ENCODE measurements around the gene GPS1.

Gene GPS1

GRCh38 chr17:82059272-82060000 is 7.7 kb downstream of the GPS1 start:
- DNase-seq (ENCODE audit: low read depth, low spot score), result no peak
- H3K4me3 ChIP-seq (ENCODE audit: low read depth, low read length), result no peak overlapping the region
- in situ Hi-C loops (cut with HindIII; ENCODE audit: low sequenced_read_pairs), result no loop called here
- TF ChIP-seq CTCF (IDR thresholded peaks at IDR 0.05; ENCODE audit: low read depth, low read length), result no peak

- DNase-seq (ENCODE audit: low read depth, low spot score), result no peak
- no peak overlapping the region for H3K4me3 ChIP-seq (ENCODE audit: low read depth, low read length)
- TF ChIP-seq CTCF (IDR thresholded peaks at IDR 0.05; ENCODE audit: low read depth, low read length), result no peak
- in situ Hi-C loops (cut with HindIII; ENCODE audit: low sequenced_read_pairs), result no loop called here
These were observed 8.3 kb downstream of the GPS1 start for GRCh38 chr17:82060001-82060380.

GRCh38 chr17:82060614-82061013 is 8.9 kb downstream of the GPS1 start:
- TF ChIP-seq CTCF (IDR thresholded peaks at IDR 0.05; ENCODE audit: low read depth, low read length), result no peak
- in situ Hi-C loops (cut with HindIII; ENCODE audit: low sequenced_read_pairs), result no loop called here
- H3K4me3 ChIP-seq (ENCODE audit: low read depth, low read length), result no peak overlapping the region
- DNase-seq (ENCODE audit: low read depth, low spot score), result no peak

GRCh38 chr17:82061047-82061925 is 9.6 kb downstream of the GPS1 start:
- no peak for DNase-seq (ENCODE audit: low read depth, low spot score)
- in situ Hi-C loops (cut with HindIII; ENCODE audit: low sequenced_read_pairs), result no loop called here
- TF ChIP-seq CTCF (IDR thresholded peaks at IDR 0.05; ENCODE audit: low read depth, low read length), result no peak
- H3K4me3 ChIP-seq (ENCODE audit: low read depth, low read length), result no peak overlapping the region

- in situ Hi-C loops (cut with HindIII; ENCODE audit: low sequenced_read_pairs), result no loop called here
- no peak for DNase-seq (ENCODE audit: low read depth, low spot score)
- peak; percentile 6 for TF ChIP-seq CTCF (IDR thresholded peaks at IDR 0.05; ENCODE audit: low read depth, low read length)
- H3K4me3 ChIP-seq (ENCODE audit: low read depth, low read length), result no peak overlapping the region
These were observed 10.6 kb downstream of the GPS1 start for GRCh38 chr17:82062076-82062983.

GRCh38 chr17:82062984-82063368 is 11.3 kb downstream of the GPS1 start:
- TF ChIP-seq CTCF (IDR thresholded peaks at IDR 0.05; ENCODE audit: low read depth, low read length), result no peak
- in situ Hi-C loops (cut with HindIII; ENCODE audit: low sequenced_read_pairs), result no loop called here
- no peak for DNase-seq (ENCODE audit: low read depth, low spot score)
- H3K4me3 ChIP-seq (ENCODE audit: low read depth, low read length), result no peak overlapping the region

Measured in astrocyte of the spinal cord (primary cell).